ENCODE data around the gene MYO18B. TPM values are rescaled to one million over a fixed set of nuclear protein-coding genes. Genes with fewer than 3 reads are reported as not detected.
A peak's percentile ranks its signal among the peaks of the same experiment; 100 is the strongest.

The MYO18B gene
- total RNA-seq, 1 experiment from 2014 or later, result 0.05 TPM

- no peak for TF ChIP-seq FOSL1 (IDR thresholded peaks at IDR 0.05; ENCODE audit: low read depth)
- TF ChIP-seq JUND (IDR thresholded peaks at IDR 0.05), result no peak
- TF ChIP-seq EZH2 (IDR thresholded peaks at IDR 0.05), result no peak
- no peak for TF ChIP-seq CBX3 (IDR thresholded peaks at IDR 0.05; ENCODE audit: low read depth)
- ATAC-seq (no peak), DNase-seq (ENCODE audit: low read depth, low spot score) (no peak)
- Histone ChIP-seq H2AFZ (ENCODE audit: low read depth, low read length, poor library complexity, severe bottlenecking) (no peak overlapping the region), H3K79me2 (ENCODE audit: insufficient read depth, low read length) (no peaks in the 10 kb centered on the region), H4K20me1 (ENCODE audit: insufficient read depth) (no peaks in the 10 kb centered on the region), H3K27me3 (ENCODE audit: insufficient read depth, low read length) (peaks cover 62% of the 10 kb centered on the region), H3K27ac (ENCODE audit: low read depth, low read length) (no peak overlapping the region), H3K9me2 (ENCODE audit: insufficient read depth) (no peaks in the 10 kb centered on the region), H3K4me3 (replicated peaks in 1 of 2; ENCODE audit: low read depth in 1 of 2, low read length in 2 of 2) (no peak overlapping the region), H3K4me2 (ENCODE audit: low read length) (no peak overlapping the region), H3K36me3 (ENCODE audit: control insufficient read depth in 1 of 2, insufficient read depth in 2 of 2, low read length in 2 of 2) (no peaks in the 10 kb centered on the region; a peak in 1 of 4 replicates), H3K9me3 (ENCODE audit: control insufficient read depth in 1 of 2, insufficient read depth in 1 of 2, low read depth in 1 of 2, low read length in 2 of 2) (no peaks in the 10 kb centered on the region), H3K9ac (ENCODE audit: low read length) (no peak overlapping the region), H3K4me1 (ENCODE audit: control insufficient read depth in 1 of 2, insufficient read depth in 2 of 2, low read length in 2 of 2) (no peaks in the 10 kb centered on the region)
- CTCF ChIA-PET, result no interaction called here
- BruUV-seq (replicated peaks), result no TSS peak
- intact Hi-C loops (cut with micrococcal nuclease), result no loop called here
- RAD21 ChIA-PET (ENCODE audit: low non-redundant PET in 1 of 2, low total read pairs in 2 of 2, uncharacterized antibody in 2 of 2, unreplicated experiment in 2 of 2), result no interaction called here
- POLR2A ChIA-PET, result no interaction called here
These were observed 75.3 kb downstream of the MYO18B start for GRCh38 chr22:25817092-25817943.

- intact Hi-C loops (cut with micrococcal nuclease), result no loop called here
- no peaks in the 10 kb centered on the region for H3K79me2 ChIP-seq (ENCODE audit: insufficient read depth, low read length)
- H3K4me2 ChIP-seq (ENCODE audit: low read length), result no peak overlapping the region
- no peaks in the 10 kb centered on the region for H3K9me2 ChIP-seq (ENCODE audit: insufficient read depth)
- H3K27ac ChIP-seq (ENCODE audit: low read depth, low read length), result no peak overlapping the region
- DNase-seq (ENCODE audit: low read depth, low spot score), result no peak
- RAD21 ChIA-PET (ENCODE audit: low non-redundant PET in 1 of 2, low total read pairs in 2 of 2, uncharacterized antibody in 2 of 2, unreplicated experiment in 2 of 2), result no interaction called here
- no peaks in the 10 kb centered on the region for H3K4me1 ChIP-seq (ENCODE audit: control insufficient read depth in 1 of 2, insufficient read depth in 2 of 2, low read length in 2 of 2)
- CTCF ChIA-PET, result no interaction called here
- no peak overlapping the region for H2AFZ ChIP-seq (ENCODE audit: low read depth, low read length, poor library complexity, severe bottlenecking)
- no peak for ATAC-seq
- BruUV-seq (replicated peaks), result no TSS peak
- H3K36me3 ChIP-seq (ENCODE audit: control insufficient read depth in 1 of 2, insufficient read depth in 2 of 2, low read length in 2 of 2), result no peaks in the 10 kb centered on the region; a peak in 1 of 4 replicates
- TF ChIP-seq ATF3 (IDR thresholded peaks at IDR 0.05) (no peak), CTCF (IDR thresholded peaks at IDR 0.05 in 2 of 3, conservative IDR thresholded peaks at IDR 0.05 in 1 of 3; ENCODE audit: borderline replicate concordance in 1 of 3, insufficient read depth in 1 of 3, low read depth in 2 of 3, low read length in 2 of 3) (0 out of 6 replicates have a peak, but pooled peaks of 1 of the 3 experiments have one; percentile 9), CBX3 (IDR thresholded peaks at IDR 0.05; ENCODE audit: low read depth) (no peak), POLR2A (IDR thresholded peaks at IDR 0.05; ENCODE audit: borderline replicate concordance, extremely low read depth, insufficient read depth, insufficient read length) (no peak), EZH2phosphoT487 (IDR thresholded peaks at IDR 0.05; ENCODE audit: borderline replicate concordance) (no peak), REST (IDR thresholded peaks at IDR 0.05; ENCODE audit: low read depth) (no peak), RAD21 (IDR thresholded peaks at IDR 0.05; ENCODE audit: low read depth) (no peak), EGR1 (IDR thresholded peaks at IDR 0.05; ENCODE audit: low read depth) (no peak)
- no peaks in the 10 kb centered on the region for H3K9me3 ChIP-seq (ENCODE audit: control insufficient read depth in 1 of 2, insufficient read depth in 1 of 2, low read depth in 1 of 2, low read length in 2 of 2)
- no peaks in the 10 kb centered on the region for H4K20me1 ChIP-seq (ENCODE audit: insufficient read depth)
- H3K9ac ChIP-seq (ENCODE audit: low read length), result no peak overlapping the region
- peaks cover 64% of the 10 kb centered on the region for H3K27me3 ChIP-seq (ENCODE audit: insufficient read depth, low read length)
- POLR2A ChIA-PET, result no interaction called here
- no peak overlapping the region for H3K4me3 ChIP-seq (replicated peaks in 1 of 2; ENCODE audit: low read depth in 1 of 2, low read length in 2 of 2)
These were observed 76.6 kb downstream of the MYO18B start for GRCh38 chr22:25818541-25818940.
